Mammary epithelial cell (primary cell): ENCODE data around the gene NPFF.

Source experiments
- CTCF ChIP-seq, 2 donors: IDR thresholded peaks in 1 of 2; conservative IDR thresholded peaks in 1 of 2; 2 replicates each; pipeline ENCODE4 v1.5.1; 2011 to 2012; ENCODE audit warnings: inconsistent platforms in 2 of 2, low read length in 2 of 2, mild to moderate bottlenecking in 2 of 2, control low read depth in 1 of 2, low read depth in 1 of 2; ENCODE audit not compliant: insufficient read depth in 1 of 2; ENCODE audit errors: extremely low read depth in 1 of 2
- EZH2 ChIP-seq: IDR thresholded peaks from 2 replicates; pipeline ENCODE4 v1.6.1; 2012; ENCODE audit warnings: low read length, inconsistent platforms, borderline replicate concordance

- TF ChIP-seq EZH2 (no peak), CTCF (conservative IDR thresholded peaks at IDR 0.05 in 1 of 2, IDR thresholded peaks at IDR 0.05 in 1 of 2; ENCODE audit: extremely low read depth in 1 of 2, insufficient read depth in 1 of 2, low read depth in 1 of 2, low read length in 2 of 2) (no peak)
Measured at GRCh38 chr12:53524476-53524875, 17.2 kb upstream of the NPFF start.
